GM23338 (cell line): Measurements from ENCODE around the gene TMEM92.

Experiments
- CREB1 ChIP-seq: fragments of 250-450 bp; sonication (Bioruptor Pico); IDR thresholded peaks from 2 replicates; pipeline ENCODE4 v1.5.0; 2020; ENCODE audit warnings: low read depth, mild to moderate bottlenecking, moderate library complexity
- CTCF ChIP-seq, 2 experiments: fragments of 200-600 bp in 1 of 2; sonication (generic) in 1 of 2; conservative IDR thresholded peaks; 2 replicates each; pipeline versions ENCODE4 v1.5.1 to v1.6.1; 2016 to 2017; ENCODE audit warnings: antibody characterized with exemption in 2 of 2, low read depth in 2 of 2, mild to moderate bottlenecking in 2 of 2, moderate library complexity in 1 of 2
- EZH2phosphoT487 ChIP-seq: fragments of 200-600 bp; sonication (generic); IDR thresholded peaks from one replicate; pipeline ENCODE4 v1.8.1; 2018; ENCODE audit warnings: antibody characterized with exemption; ENCODE audit not compliant: unreplicated experiment

- TF ChIP-seq EZH2phosphoT487 (no peak), CTCF (conservative IDR thresholded peaks at IDR 0.05; ENCODE audit: low read depth in 2 of 2) (no peak), CREB1 (CRISPR knock-in tag) (no peak)
Measured at GRCh38 chr17:50266384-50267073, 7.7 kb upstream of the TMEM92 start.
